KOPT-K1 (cell line): ENCODE data around the gene KLHL29.

ENCODE experiments used
- H3K27ac ChIP-seq: fragments of 200-600 bp; sonication (generic); 2 replicates; pipeline ENCODE4 v1.5.1; 2016; ENCODE audit warnings: antibody characterized with exemption, mild to moderate bottlenecking, low read depth, low read length; ENCODE audit not compliant: poor library complexity, severe bottlenecking
- H3K36me3 ChIP-seq: fragments of 200-600 bp; sonication (generic); 2 replicates; pipeline ENCODE4 v1.5.1; 2017; ENCODE audit warnings: antibody characterized with exemption, mild to moderate bottlenecking, low read length, moderate library complexity; ENCODE audit not compliant: insufficient read depth
- H3K9me3 ChIP-seq: fragments of 200-600 bp; sonication (generic); 2 replicates; pipeline ENCODE4 v1.5.1; 2017; ENCODE audit warnings: antibody characterized with exemption, low read length, mild to moderate bottlenecking; ENCODE audit not compliant: insufficient read depth, poor library complexity, severe bottlenecking

The KLHL29 gene

GRCh38 chr2:23586741-23587306 lies 201.8 kb downstream of the KLHL29 start:
- H3K9me3 ChIP-seq: no peaks in the 10 kb centered on the region
- H3K27ac ChIP-seq: no peak overlapping the region
- no peaks in the 10 kb centered on the region for H3K36me3 ChIP-seq

GRCh38 chr2:23587341-23587880 lies 202.4 kb downstream of the KLHL29 start:
- no peaks in the 10 kb centered on the region for H3K36me3 ChIP-seq
- no peaks in the 10 kb centered on the region for H3K9me3 ChIP-seq
- H3K27ac ChIP-seq: no peak overlapping the region

GRCh38 chr2:23588106-23588505 lies 203.1 kb downstream of the KLHL29 start:
- H3K9me3 ChIP-seq: no peaks in the 10 kb centered on the region

GRCh38 chr2:23588508-23589201 lies 203.7 kb downstream of the KLHL29 start:
- Histone ChIP-seq H3K9me3 (no peaks in the 10 kb centered on the region), H3K36me3 (no peaks in the 10 kb centered on the region), H3K27ac (no peak overlapping the region)

More at GRCh38 chr2:23588106-23588505, 203.1 kb downstream of the KLHL29 start:
- no peak overlapping the region for H3K27ac ChIP-seq
- H3K36me3 ChIP-seq: no peaks in the 10 kb centered on the region

- H3K9me3 ChIP-seq: no peaks in the 10 kb centered on the region
- no peaks in the 10 kb centered on the region for H3K36me3 ChIP-seq
- H3K27ac ChIP-seq: no peak overlapping the region
Observed at GRCh38 chr2:23589220-23589647, 204.3 kb downstream of the KLHL29 start.

GRCh38 chr2:23589739-23590138 lies 204.8 kb downstream of the KLHL29 start:
- H3K27ac ChIP-seq: no peak overlapping the region

GRCh38 chr2:23590241-23590869 lies 205.4 kb downstream of the KLHL29 start:
- Histone ChIP-seq H3K36me3 (no peaks in the 10 kb centered on the region), H3K9me3 (no peaks in the 10 kb centered on the region), H3K27ac (no peak overlapping the region)

More at GRCh38 chr2:23589739-23590138, 204.8 kb downstream of the KLHL29 start:
- Histone ChIP-seq H3K9me3 (no peaks in the 10 kb centered on the region), H3K36me3 (no peaks in the 10 kb centered on the region)

GRCh38 chr2:23591111-23591510 lies 206.1 kb downstream of the KLHL29 start:
- H3K27ac ChIP-seq: no peak overlapping the region
- no peaks in the 10 kb centered on the region for H3K36me3 ChIP-seq
- H3K9me3 ChIP-seq: no peaks in the 10 kb centered on the region

- Histone ChIP-seq H3K27ac (no peak overlapping the region), H3K36me3 (no peaks in the 10 kb centered on the region), H3K9me3 (no peaks in the 10 kb centered on the region)
Observed at GRCh38 chr2:23592061-23592685, 207.2 kb downstream of the KLHL29 start.

GRCh38 chr2:23592898-23593751 lies 208.1 kb downstream of the KLHL29 start:
- H3K36me3 ChIP-seq: no peaks in the 10 kb centered on the region
- no peaks in the 10 kb centered on the region for H3K9me3 ChIP-seq
- H3K27ac ChIP-seq: no peak overlapping the region

GRCh38 chr2:23593752-23594459 lies 208.9 kb downstream of the KLHL29 start:
- H3K27ac ChIP-seq: no peak overlapping the region
- no peaks in the 10 kb centered on the region for H3K36me3 ChIP-seq
- H3K9me3 ChIP-seq: no peaks in the 10 kb centered on the region

GRCh38 chr2:23594460-23594825 lies 209.5 kb downstream of the KLHL29 start:
- Histone ChIP-seq H3K9me3 (no peaks in the 10 kb centered on the region), H3K27ac (no peak overlapping the region), H3K36me3 (no peaks in the 10 kb centered on the region)

- no peaks in the 10 kb centered on the region for H3K36me3 ChIP-seq
- H3K27ac ChIP-seq: no peak overlapping the region
- H3K9me3 ChIP-seq: no peaks in the 10 kb centered on the region
Observed at GRCh38 chr2:23595021-23595420, 210.0 kb downstream of the KLHL29 start.
